GM12878 (cell line): Measurements from ENCODE around the gene UGT1A6.

Source experiments
- ATF3 ChIP-seq: IDR thresholded peaks from 2 replicates; pipeline ENCODE4 v1.6.1; 2011; ENCODE audit warnings: low read depth, mild to moderate bottlenecking, low read length, moderate library complexity, borderline replicate concordance; ENCODE audit errors: extremely low read depth
- BHLHE40 ChIP-seq, 2 experiments: fragments of 450-650 bp in 1 of 2; IDR thresholded peaks; 2 replicates each; pipeline ENCODE4 v1.6.1; 2011 to 2017; ENCODE audit warnings: low read depth in 2 of 2, borderline replicate concordance in 1 of 2, improper control_type of control experiment in 1 of 2, low read length in 1 of 2, mild to moderate bottlenecking in 1 of 2
- CUX1 ChIP-seq: IDR thresholded peaks from 2 replicates; pipeline ENCODE4 v1.6.1; 2012; ENCODE audit warnings: improper control_type of control experiment, low read depth, low read length; ENCODE audit not compliant: insufficient replicate concordance
- ETV6 ChIP-seq, 2 experiments: fragments of 450-650 bp in 1 of 2; IDR thresholded peaks in 1 of 2; conservative IDR thresholded peaks in 1 of 2; 2 replicates each; pipeline ENCODE4 v1.6.1; 2014; ENCODE audit warnings: antibody characterized with exemption in 1 of 2, borderline replicate concordance in 1 of 2, low read depth in 1 of 2, mild to moderate bottlenecking in 1 of 2, moderate library complexity in 1 of 2
- NR2C1 ChIP-seq: fragments of 450-650 bp; IDR thresholded peaks from 2 replicates; pipeline ENCODE4 v1.6.1; 2017; ENCODE audit warnings: antibody characterized with exemption, mild to moderate bottlenecking, moderate library complexity
- POLR2A ChIP-seq: IDR thresholded peaks from 2 replicates; pipeline ENCODE4 v1.6.1; 2011; ENCODE audit warnings: low read depth, mild to moderate bottlenecking, low read length
- SIX5 ChIP-seq: IDR thresholded peaks from 2 replicates; pipeline ENCODE4 v1.6.1; 2011; ENCODE audit warnings: mild to moderate bottlenecking, low read depth, low read length, moderate library complexity; ENCODE audit not compliant: severe bottlenecking
- TF ChIP-seq, protein P1 (sequence below), 3 experiments: IDR thresholded peaks in 2 of 3; conservative IDR thresholded peaks in 1 of 3; 2 replicates each; pipeline ENCODE4 v1.5.1; 2011; ENCODE audit warnings: low read depth in 3 of 3, low read length in 3 of 3, mild to moderate bottlenecking in 3 of 3, control low read depth in 2 of 3, moderate library complexity in 2 of 3, inconsistent platforms in 1 of 3, mixed read lengths in 1 of 3; ENCODE audit not compliant: control insufficient read depth in 2 of 3, insufficient read depth in 1 of 3; ENCODE audit errors: extremely low read depth in 1 of 3
- TF ChIP-seq, protein P2 (sequence below): fragments of 150-350 bp; IDR thresholded peaks from 2 replicates; pipeline ENCODE4 v1.6.1; 2016; ENCODE audit warnings: low read depth, low read length

GRCh38 chr2:233699424-233700027 lies 6.8 kb downstream of the UGT1A6 start:
- TF ChIP-seq ETV6 (conservative IDR thresholded peaks at IDR 0.05 in 1 of 2, IDR thresholded peaks at IDR 0.05 in 1 of 2; ENCODE audit: borderline replicate concordance in 1 of 2, low read depth in 1 of 2) (no peak), POLR2A (no peak), ATF3 (no peak), CUX1 (no peak), NR2C1 (no peak), SIX5 (no peak), BHLHE40 (IDR thresholded peaks at IDR 0.05; ENCODE audit: borderline replicate concordance in 1 of 2, low read depth in 2 of 2, low read length in 1 of 2) (no peak)
- TF ChIP-seq, protein P1, sequence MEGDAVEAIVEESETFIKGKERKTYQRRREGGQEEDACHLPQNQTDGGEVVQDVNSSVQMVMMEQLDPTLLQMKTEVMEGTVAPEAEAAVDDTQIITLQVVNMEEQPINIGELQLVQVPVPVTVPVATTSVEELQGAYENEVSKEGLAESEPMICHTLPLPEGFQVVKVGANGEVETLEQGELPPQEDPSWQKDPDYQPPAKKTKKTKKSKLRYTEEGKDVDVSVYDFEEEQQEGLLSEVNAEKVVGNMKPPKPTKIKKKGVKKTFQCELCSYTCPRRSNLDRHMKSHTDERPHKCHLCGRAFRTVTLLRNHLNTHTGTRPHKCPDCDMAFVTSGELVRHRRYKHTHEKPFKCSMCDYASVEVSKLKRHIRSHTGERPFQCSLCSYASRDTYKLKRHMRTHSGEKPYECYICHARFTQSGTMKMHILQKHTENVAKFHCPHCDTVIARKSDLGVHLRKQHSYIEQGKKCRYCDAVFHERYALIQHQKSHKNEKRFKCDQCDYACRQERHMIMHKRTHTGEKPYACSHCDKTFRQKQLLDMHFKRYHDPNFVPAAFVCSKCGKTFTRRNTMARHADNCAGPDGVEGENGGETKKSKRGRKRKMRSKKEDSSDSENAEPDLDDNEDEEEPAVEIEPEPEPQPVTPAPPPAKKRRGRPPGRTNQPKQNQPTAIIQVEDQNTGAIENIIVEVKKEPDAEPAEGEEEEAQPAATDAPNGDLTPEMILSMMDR (IDR thresholded peaks at IDR 0.05 in 2 of 3, conservative IDR thresholded peaks at IDR 0.05 in 1 of 3; ENCODE audit: control insufficient read depth in 2 of 3, extremely low read depth in 1 of 3, insufficient read depth in 1 of 3, low read depth in 3 of 3, low read length in 3 of 3), result no peak
- TF ChIP-seq, protein P2, sequence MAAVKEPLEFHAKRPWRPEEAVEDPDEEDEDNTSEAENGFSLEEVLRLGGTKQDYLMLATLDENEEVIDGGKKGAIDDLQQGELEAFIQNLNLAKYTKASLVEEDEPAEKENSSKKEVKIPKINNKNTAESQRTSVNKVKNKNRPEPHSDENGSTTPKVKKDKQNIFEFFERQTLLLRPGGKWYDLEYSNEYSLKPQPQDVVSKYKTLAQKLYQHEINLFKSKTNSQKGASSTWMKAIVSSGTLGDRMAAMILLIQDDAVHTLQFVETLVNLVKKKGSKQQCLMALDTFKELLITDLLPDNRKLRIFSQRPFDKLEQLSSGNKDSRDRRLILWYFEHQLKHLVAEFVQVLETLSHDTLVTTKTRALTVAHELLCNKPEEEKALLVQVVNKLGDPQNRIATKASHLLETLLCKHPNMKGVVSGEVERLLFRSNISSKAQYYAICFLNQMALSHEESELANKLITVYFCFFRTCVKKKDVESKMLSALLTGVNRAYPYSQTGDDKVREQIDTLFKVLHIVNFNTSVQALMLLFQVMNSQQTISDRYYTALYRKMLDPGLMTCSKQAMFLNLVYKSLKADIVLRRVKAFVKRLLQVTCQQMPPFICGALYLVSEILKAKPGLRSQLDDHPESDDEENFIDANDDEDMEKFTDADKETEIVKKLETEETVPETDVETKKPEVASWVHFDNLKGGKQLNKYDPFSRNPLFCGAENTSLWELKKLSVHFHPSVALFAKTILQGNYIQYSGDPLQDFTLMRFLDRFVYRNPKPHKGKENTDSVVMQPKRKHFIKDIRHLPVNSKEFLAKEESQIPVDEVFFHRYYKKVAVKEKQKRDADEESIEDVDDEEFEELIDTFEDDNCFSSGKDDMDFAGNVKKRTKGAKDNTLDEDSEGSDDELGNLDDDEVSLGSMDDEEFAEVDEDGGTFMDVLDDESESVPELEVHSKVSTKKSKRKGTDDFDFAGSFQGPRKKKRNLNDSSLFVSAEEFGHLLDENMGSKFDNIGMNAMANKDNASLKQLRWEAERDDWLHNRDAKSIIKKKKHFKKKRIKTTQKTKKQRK, result no peak
